HL-60 (cell line): Measurements from ENCODE around the gene RBPJ.

Experiments
- DNase-seq, 2 experiments: peaks; one replicate each; pipeline ENCODE4 v3.0.0-alpha.2; 2010 to 2020; ENCODE audit warnings: low read depth in 1 of 2, low spot score in 1 of 2
- H3K27ac ChIP-seq: fragments of 250-450 bp; sonication (Bioruptor Pico); replicated peaks from 2 replicates; pipeline ENCODE4 v1.5.1; 2020; ENCODE audit warnings: mild to moderate bottlenecking, moderate library complexity
- H3K27me3 ChIP-seq: fragments of 250-450 bp; sonication (Bioruptor Pico); 2 replicates; pipeline ENCODE4 v1.5.1; 2021; ENCODE audit warnings: mild to moderate bottlenecking, moderate library complexity; ENCODE audit not compliant: insufficient read depth, poor library complexity, severe bottlenecking
- H3K4me3 ChIP-seq: replicated peaks from 2 replicates; pipeline ENCODE4 v1.5.1; 2011; ENCODE audit warnings: mild to moderate bottlenecking, control low read depth, low read length; ENCODE audit not compliant: insufficient read depth
- GABPA ChIP-seq: IDR thresholded peaks from 2 replicates; pipeline ENCODE4 v1.6.1; 2012; ENCODE audit warnings: low read depth
- POLR2AphosphoS5 ChIP-seq: IDR thresholded peaks from 2 replicates; pipeline ENCODE4 v1.6.1; 2012; ENCODE audit warnings: low read depth
- SPI1 ChIP-seq: IDR thresholded peaks from 2 replicates; pipeline ENCODE4 v1.6.1; 2012; ENCODE audit warnings: low read depth, mild to moderate bottlenecking, borderline replicate concordance
- TF ChIP-seq, protein P1 (sequence below): IDR thresholded peaks from one replicate; pipeline ENCODE4 v1.5.1; 2011; ENCODE audit warnings: low read length, control low read depth, inconsistent platforms; ENCODE audit not compliant: insufficient read depth
- TF ChIP-seq, protein P2 (sequence below): IDR thresholded peaks from 2 replicates; pipeline ENCODE4 v1.6.1; 2012; ENCODE audit warnings: low read depth; ENCODE audit not compliant: insufficient replicate concordance

The RBPJ gene

DNA sequence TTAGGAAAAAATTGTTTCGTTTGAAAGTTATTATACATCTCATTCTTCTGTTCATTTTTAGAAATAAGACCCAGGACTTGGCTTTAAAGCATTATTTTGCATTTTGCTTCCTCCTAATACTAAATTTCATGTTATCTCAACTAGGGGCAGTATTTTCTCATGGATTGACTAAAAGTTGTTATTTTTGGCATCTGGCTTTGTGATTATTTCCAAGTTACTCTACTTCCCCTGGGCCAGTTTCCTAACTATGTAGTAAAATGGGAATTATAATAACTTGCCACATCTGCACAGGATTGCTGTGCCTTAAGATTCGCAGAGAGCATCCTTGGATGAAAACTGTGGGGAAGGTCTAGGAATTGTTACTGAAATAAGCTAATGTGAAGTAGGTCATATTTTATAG is 3.0 kb downstream of the RBPJ start:
- Histone ChIP-seq H3K27me3 (no peaks in the 10 kb centered on the region), H3K4me3 (peak overlapping the region; percentile 84), H3K27ac (no peak overlapping the region; the same call in 1 of the 2 replicates)
- DNase-seq, result no peak
- TF ChIP-seq, protein P1, sequence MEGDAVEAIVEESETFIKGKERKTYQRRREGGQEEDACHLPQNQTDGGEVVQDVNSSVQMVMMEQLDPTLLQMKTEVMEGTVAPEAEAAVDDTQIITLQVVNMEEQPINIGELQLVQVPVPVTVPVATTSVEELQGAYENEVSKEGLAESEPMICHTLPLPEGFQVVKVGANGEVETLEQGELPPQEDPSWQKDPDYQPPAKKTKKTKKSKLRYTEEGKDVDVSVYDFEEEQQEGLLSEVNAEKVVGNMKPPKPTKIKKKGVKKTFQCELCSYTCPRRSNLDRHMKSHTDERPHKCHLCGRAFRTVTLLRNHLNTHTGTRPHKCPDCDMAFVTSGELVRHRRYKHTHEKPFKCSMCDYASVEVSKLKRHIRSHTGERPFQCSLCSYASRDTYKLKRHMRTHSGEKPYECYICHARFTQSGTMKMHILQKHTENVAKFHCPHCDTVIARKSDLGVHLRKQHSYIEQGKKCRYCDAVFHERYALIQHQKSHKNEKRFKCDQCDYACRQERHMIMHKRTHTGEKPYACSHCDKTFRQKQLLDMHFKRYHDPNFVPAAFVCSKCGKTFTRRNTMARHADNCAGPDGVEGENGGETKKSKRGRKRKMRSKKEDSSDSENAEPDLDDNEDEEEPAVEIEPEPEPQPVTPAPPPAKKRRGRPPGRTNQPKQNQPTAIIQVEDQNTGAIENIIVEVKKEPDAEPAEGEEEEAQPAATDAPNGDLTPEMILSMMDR, result no peak
- no peak for TF ChIP-seq GABPA
- TF ChIP-seq POLR2AphosphoS5, result no peak
- no peak for TF ChIP-seq SPI1
- TF ChIP-seq, protein P2, sequence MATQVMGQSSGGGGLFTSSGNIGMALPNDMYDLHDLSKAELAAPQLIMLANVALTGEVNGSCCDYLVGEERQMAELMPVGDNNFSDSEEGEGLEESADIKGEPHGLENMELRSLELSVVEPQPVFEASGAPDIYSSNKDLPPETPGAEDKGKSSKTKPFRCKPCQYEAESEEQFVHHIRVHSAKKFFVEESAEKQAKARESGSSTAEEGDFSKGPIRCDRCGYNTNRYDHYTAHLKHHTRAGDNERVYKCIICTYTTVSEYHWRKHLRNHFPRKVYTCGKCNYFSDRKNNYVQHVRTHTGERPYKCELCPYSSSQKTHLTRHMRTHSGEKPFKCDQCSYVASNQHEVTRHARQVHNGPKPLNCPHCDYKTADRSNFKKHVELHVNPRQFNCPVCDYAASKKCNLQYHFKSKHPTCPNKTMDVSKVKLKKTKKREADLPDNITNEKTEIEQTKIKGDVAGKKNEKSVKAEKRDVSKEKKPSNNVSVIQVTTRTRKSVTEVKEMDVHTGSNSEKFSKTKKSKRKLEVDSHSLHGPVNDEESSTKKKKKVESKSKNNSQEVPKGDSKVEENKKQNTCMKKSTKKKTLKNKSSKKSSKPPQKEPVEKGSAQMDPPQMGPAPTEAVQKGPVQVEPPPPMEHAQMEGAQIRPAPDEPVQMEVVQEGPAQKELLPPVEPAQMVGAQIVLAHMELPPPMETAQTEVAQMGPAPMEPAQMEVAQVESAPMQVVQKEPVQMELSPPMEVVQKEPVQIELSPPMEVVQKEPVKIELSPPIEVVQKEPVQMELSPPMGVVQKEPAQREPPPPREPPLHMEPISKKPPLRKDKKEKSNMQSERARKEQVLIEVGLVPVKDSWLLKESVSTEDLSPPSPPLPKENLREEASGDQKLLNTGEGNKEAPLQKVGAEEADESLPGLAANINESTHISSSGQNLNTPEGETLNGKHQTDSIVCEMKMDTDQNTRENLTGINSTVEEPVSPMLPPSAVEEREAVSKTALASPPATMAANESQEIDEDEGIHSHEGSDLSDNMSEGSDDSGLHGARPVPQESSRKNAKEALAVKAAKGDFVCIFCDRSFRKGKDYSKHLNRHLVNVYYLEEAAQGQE, result no peak

DNA sequence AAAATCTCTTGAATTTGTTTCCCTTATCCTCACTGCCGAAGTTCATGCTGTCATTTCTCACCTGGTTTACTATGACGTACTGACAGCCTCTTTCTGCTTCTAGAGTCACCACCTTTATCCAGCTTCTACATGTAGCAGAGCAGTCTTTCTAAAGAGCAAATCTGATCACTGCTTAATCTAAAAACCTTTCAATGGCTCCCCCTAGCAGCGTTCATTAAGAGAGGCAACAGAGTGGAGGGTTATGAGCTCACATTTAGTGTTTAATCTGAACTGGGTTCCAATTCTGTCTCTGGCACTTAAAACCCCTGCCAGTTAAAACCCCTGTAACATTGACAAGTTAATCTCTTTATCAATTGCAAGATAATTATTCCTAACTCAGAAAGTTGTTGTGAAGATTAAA is 4.4 kb downstream of the RBPJ start:
- Histone ChIP-seq H3K27ac (no peak overlapping the region), H3K27me3 (no peaks in the 10 kb centered on the region), H3K4me3 (no peak overlapping the region)
- DNase-seq, result peak in 1 of 2 experiments; percentile 46
- TF ChIP-seq, protein P1, result peak; percentile 49
- no peak for TF ChIP-seq SPI1

DNA sequence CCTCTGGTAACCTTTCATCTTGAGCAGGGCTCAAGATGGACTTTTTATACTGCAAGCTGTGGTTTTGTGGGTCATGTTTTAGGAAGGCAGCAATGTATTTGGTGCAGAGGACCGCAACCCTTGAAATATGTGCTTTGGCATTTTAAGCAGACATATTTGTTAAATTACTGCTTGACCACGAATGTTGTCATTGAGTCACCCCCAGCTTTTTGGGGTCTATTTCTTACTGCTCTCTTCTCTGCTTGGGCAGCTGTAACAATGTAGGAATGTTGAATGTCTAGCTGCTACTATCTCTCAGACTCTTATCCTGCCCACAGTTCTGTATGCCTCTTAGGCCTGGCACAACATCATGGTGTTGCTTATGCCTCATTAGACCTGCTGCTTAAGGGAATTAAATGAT is 6.0 kb downstream of the RBPJ start:
- Histone ChIP-seq H3K27ac (no peak overlapping the region), H3K4me3 (no peak overlapping the region), H3K27me3 (no peaks in the 10 kb centered on the region)
- no peak for TF ChIP-seq POLR2AphosphoS5
- no peak for TF ChIP-seq SPI1
- TF ChIP-seq, protein P2, result no peak
- TF ChIP-seq, protein P1, result no peak
- no peak for TF ChIP-seq GABPA
- no peak for DNase-seq

DNA sequence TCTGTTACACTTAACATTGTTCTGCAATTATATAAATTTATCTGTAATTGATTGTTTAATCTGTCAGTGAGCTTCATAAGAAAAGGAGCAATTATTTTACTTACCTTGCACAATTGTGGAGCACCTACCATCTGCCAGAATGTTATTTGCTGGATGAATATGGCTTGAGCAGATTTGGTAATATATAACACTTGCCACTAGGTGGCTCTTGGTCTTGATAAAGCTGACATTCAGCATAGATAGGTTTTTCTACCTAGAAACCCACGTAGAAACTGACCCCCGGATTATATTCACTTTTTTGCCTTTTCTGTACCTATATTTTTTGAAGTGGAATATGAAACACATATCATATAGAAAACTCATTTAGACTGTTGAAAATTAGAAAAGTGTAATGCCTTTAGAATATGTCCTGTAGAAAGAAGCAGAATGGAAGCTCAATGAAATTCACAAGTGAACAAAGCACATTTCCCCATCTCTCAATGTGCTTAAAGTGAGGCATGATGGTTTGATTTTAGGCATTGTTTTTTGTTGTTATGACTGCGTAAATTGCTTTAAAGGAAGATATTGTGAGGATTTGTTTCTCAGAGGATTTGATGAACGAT is 9.5 kb downstream of the RBPJ start:
- H3K27me3 ChIP-seq, result no peaks in the 10 kb centered on the region
- peak in 1 of 2 experiments; percentile 45 for DNase-seq
- H3K4me3 ChIP-seq, result no peak overlapping the region
- TF ChIP-seq SPI1, result no peak
- TF ChIP-seq POLR2AphosphoS5, result no peak
- TF ChIP-seq, protein P1, result peak; percentile 48
- TF ChIP-seq, protein P2, result no peak
- H3K27ac ChIP-seq, result no peak overlapping the region
